HepG2 (cell line): ENCODE data around the gene SETD7. TPM values are rescaled to one million over a fixed set of nuclear protein-coding genes. Genes with fewer than 3 reads are reported as not detected.

ENCODE experiments used
- ATAC-seq: fragments of 200-7000 bp; cut with Tn5 transposase; 3 replicates; pipeline ENCODE4 v1.9.1; 2020; ENCODE audit warnings: mild to moderate bottlenecking, moderate library complexity
- BruUV-seq: library from RNA; stranded (reverse); fragments of 400-500 nt; replicated peaks from 2 replicates; lab custom pipeline; 2021; lab: Mats Ljungman, UMichigan
- CTCF ChIA-PET: fragments of 300-600 bp; formaldehyde crosslinking; extraction: SDS; loops from one replicate; lab custom pipeline; 2021; ENCODE audit warnings: low total read pairs, inconsistent platforms, low intra/inter-chr PET ratio; lab: Yijun Ruan, JAX
- POLR2A ChIA-PET: fragments of 350-600 bp; sonication (Branson Sonifier 250); formaldehyde crosslinking; loops from one replicate; lab custom pipeline; 2020; ENCODE audit warnings: antibody characterized with exemption, inconsistent platforms; lab: Yijun Ruan, JAX
- DNase-seq: peaks from one replicate; pipeline ENCODE4 v3.0.0-alpha.2; 2015; ENCODE audit warnings: low spot score
- FAIRE-seq: peaks from 3 replicates; lab custom pipeline; 2011; peaks lifted over from hg19 to GRCh38; lab: Jason Lieb, UNC
- H2AFZ ChIP-seq: one replicate; pipeline ENCODE4 v1.6.1; 2011; ENCODE audit warnings: low read length, inconsistent platforms
- H3K27ac ChIP-seq: fragments of 300-600 bp; 3 replicates; pipeline ENCODE4 v1.8.0; 2011; ENCODE audit warnings: mixed run types, mild to moderate bottlenecking, mixed read lengths, low read length, inconsistent platforms; ENCODE audit not compliant: insufficient read depth; ENCODE audit errors: extremely low read length
- H3K27me3 ChIP-seq, 2 experiments: fragments of 200-600 bp in 1 of 2; 2 replicates in 1 of 2; 3 replicates in 1 of 2; pipeline versions ENCODE4 v1.6.0 to v1.8.0; 2011; ENCODE audit warnings: low read length in 2 of 2, mild to moderate bottlenecking in 2 of 2, moderate library complexity in 2 of 2, inconsistent platforms in 1 of 2; ENCODE audit not compliant: insufficient read depth in 2 of 2, control insufficient read depth in 1 of 2
- H3K36me3 ChIP-seq, 2 experiments: fragments of 200-600 bp in 1 of 2; replicated peaks in 1 of 2; 2 replicates in 1 of 2; 3 replicates in 1 of 2; pipeline versions ENCODE4 v1.5.1 to v1.8.0; 2011; ENCODE audit warnings: low read length in 2 of 2, inconsistent platforms in 1 of 2; ENCODE audit not compliant: insufficient read depth in 2 of 2, control insufficient read depth in 1 of 2
- H3K4me1 ChIP-seq: 2 replicates; pipeline ENCODE4 v1.5.1; 2012; ENCODE audit warnings: low read length, inconsistent platforms; ENCODE audit not compliant: insufficient read depth
- H3K4me2 ChIP-seq: 2 replicates; pipeline ENCODE4 v1.6.0; 2011; ENCODE audit warnings: low read depth, low read length, inconsistent platforms
- H3K4me3 ChIP-seq, 3 experiments: fragments of 200-600 bp in 1 of 3; sonication (generic), shearing (Covaris generic) in 1 of 3; replicated peaks in 1 of 3; 2 replicates each; pipeline ENCODE4 v1.5.1; 2011 to 2016; ENCODE audit warnings: low read length in 3 of 3, inconsistent platforms in 2 of 3, low read depth in 2 of 3, mild to moderate bottlenecking in 2 of 3, control low read depth in 1 of 3, mixed read lengths in 1 of 3; ENCODE audit not compliant: insufficient read depth in 1 of 3
- H3K79me2 ChIP-seq: one replicate; pipeline ENCODE4 v1.6.1; 2011; ENCODE audit warnings: low read length, inconsistent platforms; ENCODE audit not compliant: insufficient read depth
- H3K9ac ChIP-seq: 2 replicates; pipeline ENCODE4 v1.6.0; 2011; ENCODE audit warnings: mild to moderate bottlenecking, low read depth, low read length, inconsistent platforms; ENCODE audit not compliant: insufficient read depth
- H3K9me3 ChIP-seq: 2 replicates; pipeline ENCODE4 v1.5.1; 2012; ENCODE audit warnings: mild to moderate bottlenecking, low read length
- H4K20me1 ChIP-seq: 2 replicates; pipeline ENCODE4 v1.6.0; 2011; ENCODE audit warnings: inconsistent platforms, mild to moderate bottlenecking, low read length, moderate library complexity; ENCODE audit not compliant: insufficient read depth
- CEBPZ ChIP-seq: IDR thresholded peaks from 2 replicates; pipeline ENCODE4 v1.6.1; 2012; ENCODE audit warnings: low read length, improper control_type of control experiment
- CREM ChIP-seq, 2 experiments: sonication (generic) in 1 of 2; formaldehyde crosslinking in 1 of 2; IDR thresholded peaks; 2 replicates each; pipeline versions ENCODE4 v1.4.0 to v1.6.1; 2016 to 2020; ENCODE audit warnings: antibody characterized with exemption in 1 of 2, mild to moderate bottlenecking in 1 of 2, missing genetic modification reagents in 1 of 2
- HES4 ChIP-seq: sonication (generic); formaldehyde crosslinking; IDR thresholded peaks from 2 replicates; pipeline ENCODE4 v1.9.0; 2021; ENCODE audit warnings: mild to moderate bottlenecking, missing genetic modification reagents, borderline replicate concordance
- MTF2 ChIP-seq: sonication (generic); formaldehyde crosslinking; IDR thresholded peaks from 2 replicates; pipeline ENCODE4 v1.5.0; 2020; ENCODE audit warnings: missing genetic modification reagents, borderline replicate concordance
- NFYC ChIP-seq: IDR thresholded peaks from 2 replicates; pipeline ENCODE4 v1.6.1; 2016; ENCODE audit warnings: missing genetic modification reagents, missing compliant biosample characterization
- PAF1 ChIP-seq: IDR thresholded peaks from 2 replicates; pipeline ENCODE4 v1.6.1; 2016; ENCODE audit warnings: missing genetic modification reagents, missing compliant biosample characterization
- PITX1 ChIP-seq: sonication (generic); formaldehyde crosslinking; IDR thresholded peaks from 2 replicates; pipeline ENCODE4 v1.5.1; 2020; ENCODE audit warnings: mild to moderate bottlenecking, missing genetic modification reagents
- RFX1 ChIP-seq: fragments of 450-650 bp; IDR thresholded peaks from 2 replicates; pipeline ENCODE4 v1.6.1; 2017
- SAFB2 ChIP-seq: sonication (generic); formaldehyde crosslinking; IDR thresholded peaks from 2 replicates; pipeline ENCODE4 v1.5.1; 2020; ENCODE audit warnings: missing genetic modification reagents, low read depth, mild to moderate bottlenecking, borderline replicate concordance
- TBL1XR1 ChIP-seq: fragments of 150-350 bp; IDR thresholded peaks from 2 replicates; pipeline ENCODE4 v1.6.1; 2014; ENCODE audit warnings: borderline replicate concordance, low read length; ENCODE audit not compliant: partially characterized antibody
- ZNF547 ChIP-seq: sonication (generic); formaldehyde crosslinking; IDR thresholded peaks from 2 replicates; pipeline ENCODE4 v1.5.1; 2020; ENCODE audit warnings: mild to moderate bottlenecking, missing genetic modification reagents
- ZNF710 ChIP-seq: sonication (generic); formaldehyde crosslinking; IDR thresholded peaks from 2 replicates; pipeline ENCODE4 v1.5.0; 2020; ENCODE audit warnings: mild to moderate bottlenecking, missing genetic modification reagents, borderline replicate concordance
- ZNF883 ChIP-seq: sonication (generic); formaldehyde crosslinking; IDR thresholded peaks from 2 replicates; pipeline ENCODE4 v1.5.1; 2020; ENCODE audit warnings: mild to moderate bottlenecking, missing genetic modification reagents; ENCODE audit errors: not compliant biosample characterization
- WGBS: methylation state at CpG from one replicate; pipeline ENCODE4 v1.1.6; 2017; ENCODE audit warnings: low lambda C conversion rate; 5-methylcytosine and 5-hydroxymethylcytosine counted together
- in situ Hi-C: cut with HindIII; loops from 2 replicates; pipeline ENCODE4 v1.10.0; 2017; ENCODE audit warnings: low pct_unique_long_range_greater_than_20kb; ENCODE audit not compliant: extremely low pct_ligation_motif_present
- intact Hi-C: fragments of 100-400 bp; cut with micrococcal nuclease; formaldehyde crosslinking; loops from one replicate; pipeline ENCODE4 v1.10.0; 2022; ENCODE audit not compliant: unreplicated experiment
- polyA plus RNA-seq, 8 experiments: library from polyadenylated mRNA; depleted of rRNA in 3 of 8; stranded (reverse) in 7 of 8; unstranded in 1 of 8; fragments of >200 nt; fragmentation: Illumina TruSeq in 4 of 8; extraction: Trizol in 4 of 8; gene quantifications; 2 replicates each; pipeline versions ENCODE4 v1.2.1 to v1.2.3, GENCODE V29; 2011 to 2016; ENCODE audit warnings: low read depth in 4 of 8, missing spikeins in 1 of 8, mixed read lengths in 1 of 8; ENCODE audit not compliant: insufficient read depth in 1 of 8
- total RNA-seq, 5 experiments: library from RNA; depleted of rRNA; stranded (reverse); fragments of >200 nt; fragmentation: Illumina TruSeq; extraction: Trizol; gene quantifications; 2 replicates each; pipeline ENCODE4 v1.2.3, GENCODE V29; 2016; ENCODE audit warnings: low read depth in 1 of 5

The SETD7 gene
- total and polyA plus RNA-seq, 2 of the 13 experiments (the other 11 are each of a cell fraction or from before 2014, with no cell fraction given): 0.08 to 0.22 TPM

DNA sequence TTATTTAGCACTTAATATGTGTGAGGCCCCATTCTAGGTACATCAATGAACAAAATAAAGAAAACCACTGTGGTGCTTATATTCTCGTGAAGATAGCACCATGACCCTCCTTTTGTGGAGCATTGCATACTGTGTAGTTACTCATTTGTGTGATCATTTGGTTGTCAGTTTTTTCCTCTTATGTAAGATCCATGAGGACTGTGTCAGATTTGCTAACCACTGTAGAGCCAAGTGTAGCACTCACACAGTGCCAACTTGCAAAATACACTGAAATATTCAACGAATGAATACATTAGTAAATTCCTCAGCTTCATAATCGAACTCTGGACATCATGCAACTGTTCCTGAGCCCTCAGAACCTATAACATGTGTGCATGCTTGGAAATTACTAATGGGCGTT is 29.5 kb upstream of the SETD7 start (continued):
- TF ChIP-seq CEBPZ: no peak
- TF ChIP-seq PITX1 (CRISPR knock-in tag): no peak
- TF ChIP-seq ZNF883 (CRISPR knock-in tag): no peak
- TF ChIP-seq NFYC (CRISPR knock-in tag): no peak
- TF ChIP-seq RFX1: no peak
- no peak for TF ChIP-seq ZNF710 (CRISPR knock-in tag)

DNA sequence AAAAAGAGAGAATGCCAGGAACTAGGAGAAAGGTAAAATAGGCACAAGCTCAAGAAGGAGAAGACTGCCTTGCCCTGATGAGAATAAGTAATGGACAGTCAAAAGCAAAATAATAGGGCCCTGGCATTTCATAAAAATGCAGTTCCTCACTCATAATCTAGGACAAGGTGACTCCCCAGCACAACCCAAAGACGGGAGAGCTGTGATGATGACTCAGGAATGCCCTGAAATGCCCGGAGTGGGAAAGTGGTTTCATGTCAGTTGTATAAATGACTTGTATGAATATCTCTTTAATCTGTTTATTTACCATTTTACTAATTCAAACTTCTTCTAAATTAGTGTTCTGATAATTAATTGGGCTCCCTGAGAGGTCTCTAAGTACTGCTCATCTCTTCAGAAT is 28.8 kb upstream of the SETD7 start:
- Histone ChIP-seq H3K27ac (no peak overlapping the region), H4K20me1 (no peaks in the 10 kb centered on the region), H3K4me3 (no peak overlapping the region), H3K9me3 (no peaks in the 10 kb centered on the region), H3K4me1 (no peaks in the 10 kb centered on the region), H3K36me3 (no peaks in the 10 kb centered on the region), H3K4me2 (no peak overlapping the region), H3K79me2 (no peaks in the 10 kb centered on the region), H3K9ac (no peak overlapping the region), H2AFZ (no peak overlapping the region), H3K27me3 (no peaks in the 10 kb centered on the region)
- CTCF ChIA-PET: no interaction called here
- FAIRE-seq: no peak
- BruUV-seq: no TSS peak
- WGBS: 4% methylated on average over 2 of the region's 2 CpGs
- in situ Hi-C loops (no loop called here), intact Hi-C loops (no loop called here)
- ATAC-seq: no peak
- no peak for DNase-seq
- POLR2A ChIA-PET: no interaction called here
- TF ChIP-seq MTF2 (CRISPR knock-in tag) (no peak), ZNF547 (CRISPR knock-in tag) (no peak), TBL1XR1 (no peak), SAFB2 (no peak), HES4 (CRISPR knock-in tag) (no peak), PITX1 (CRISPR knock-in tag) (no peak), CREM (IDR thresholded peaks at IDR 0.05) (no peak), CREM (CRISPR knock-in tag; IDR thresholded peaks at IDR 0.05) (no peak), PAF1 (CRISPR knock-in tag) (no peak)
